HepG2 (cell line): ENCODE data around the gene TKFC. TPM values are rescaled to one million over a fixed set of nuclear protein-coding genes. Genes with fewer than 3 reads are reported as not detected.

ENCODE experiments used
- CHD4 ChIP-seq: fragments of 200-600 bp; sonication (generic); IDR thresholded peaks from 2 replicates; pipeline ENCODE4 v1.7.0; 2017; ENCODE audit warnings: mild to moderate bottlenecking, low read length, borderline replicate concordance
- FOXP1 ChIP-seq, 2 experiments: fragments of 450-650 bp in 1 of 2; IDR thresholded peaks; 2 replicates each; pipeline ENCODE4 v1.6.1; 2017 to 2018; ENCODE audit warnings: antibody characterized with exemption in 1 of 2
- KIAA2018 ChIP-seq: sonication (generic); formaldehyde crosslinking; IDR thresholded peaks from 2 replicates; pipeline ENCODE4 v1.5.0; 2020; ENCODE audit warnings: mild to moderate bottlenecking, missing genetic modification reagents, borderline replicate concordance
- MIER2 ChIP-seq: IDR thresholded peaks from 2 replicates; pipeline ENCODE4 v1.6.1; 2016; ENCODE audit warnings: missing biosample characterization, missing genetic modification reagents
- MNT ChIP-seq: fragments of 450-650 bp; IDR thresholded peaks from 2 replicates; pipeline ENCODE4 v1.6.1; 2016
- SMC3 ChIP-seq: IDR thresholded peaks from 2 replicates; pipeline ENCODE4 v1.6.1; 2011; ENCODE audit warnings: low read length, improper control_type of control experiment
- SYNCRIP ChIP-seq: fragments of 200-400 bp; formaldehyde crosslinking; IDR thresholded peaks from 2 replicates; pipeline ENCODE4 v1.6.1; 2018; ENCODE audit warnings: mild to moderate bottlenecking, low read depth, low read length; ENCODE audit not compliant: insufficient read depth
- ZNF564 ChIP-seq: sonication (generic); formaldehyde crosslinking; IDR thresholded peaks from 2 replicates; pipeline ENCODE4 v1.8.1; 2023; ENCODE audit warnings: mild to moderate bottlenecking, missing genetic modification reagents
- ZNF773 ChIP-seq: sonication (generic); formaldehyde crosslinking; IDR thresholded peaks from 2 replicates; pipeline ENCODE4 v1.4.0; 2020; ENCODE audit warnings: missing genetic modification reagents, borderline replicate concordance
- polyA plus RNA-seq, 8 experiments: library from polyadenylated mRNA; depleted of rRNA in 3 of 8; stranded (reverse) in 7 of 8; unstranded in 1 of 8; fragments of >200 nt; fragmentation: Illumina TruSeq in 4 of 8; extraction: Trizol in 4 of 8; gene quantifications; 2 replicates each; pipeline versions ENCODE4 v1.2.1 to v1.2.3, GENCODE V29; 2011 to 2016; ENCODE audit warnings: low read depth in 4 of 8, missing spikeins in 1 of 8, mixed read lengths in 1 of 8; ENCODE audit not compliant: insufficient read depth in 1 of 8
- total RNA-seq, 5 experiments: library from RNA; depleted of rRNA; stranded (reverse); fragments of >200 nt; fragmentation: Illumina TruSeq; extraction: Trizol; gene quantifications; 2 replicates each; pipeline ENCODE4 v1.2.3, GENCODE V29; 2016; ENCODE audit warnings: low read depth in 1 of 5
- TF ChIP-seq, protein P1 (sequence below): sonication (generic); formaldehyde crosslinking; IDR thresholded peaks from 2 replicates; pipeline ENCODE4 v1.4.0; 2020; ENCODE audit warnings: mild to moderate bottlenecking, missing genetic modification reagents
- TF ChIP-seq, protein P2 (sequence below), 2 experiments: sonication (generic) in 1 of 2; formaldehyde crosslinking in 1 of 2; IDR thresholded peaks; 2 replicates each; pipeline versions ENCODE4 v1.6.1 to v1.9.0; 2014 to 2022; ENCODE audit warnings: antibody characterized with exemption in 1 of 2, borderline replicate concordance in 1 of 2, inconsistent platforms in 1 of 2, low read depth in 1 of 2, missing genetic modification reagents in 1 of 2

The TKFC gene
- total and polyA plus RNA-seq, 2 of the 13 experiments (the other 11 are each of a cell fraction or from before 2014, with no cell fraction given) = 147 to 197 TPM

DNA sequence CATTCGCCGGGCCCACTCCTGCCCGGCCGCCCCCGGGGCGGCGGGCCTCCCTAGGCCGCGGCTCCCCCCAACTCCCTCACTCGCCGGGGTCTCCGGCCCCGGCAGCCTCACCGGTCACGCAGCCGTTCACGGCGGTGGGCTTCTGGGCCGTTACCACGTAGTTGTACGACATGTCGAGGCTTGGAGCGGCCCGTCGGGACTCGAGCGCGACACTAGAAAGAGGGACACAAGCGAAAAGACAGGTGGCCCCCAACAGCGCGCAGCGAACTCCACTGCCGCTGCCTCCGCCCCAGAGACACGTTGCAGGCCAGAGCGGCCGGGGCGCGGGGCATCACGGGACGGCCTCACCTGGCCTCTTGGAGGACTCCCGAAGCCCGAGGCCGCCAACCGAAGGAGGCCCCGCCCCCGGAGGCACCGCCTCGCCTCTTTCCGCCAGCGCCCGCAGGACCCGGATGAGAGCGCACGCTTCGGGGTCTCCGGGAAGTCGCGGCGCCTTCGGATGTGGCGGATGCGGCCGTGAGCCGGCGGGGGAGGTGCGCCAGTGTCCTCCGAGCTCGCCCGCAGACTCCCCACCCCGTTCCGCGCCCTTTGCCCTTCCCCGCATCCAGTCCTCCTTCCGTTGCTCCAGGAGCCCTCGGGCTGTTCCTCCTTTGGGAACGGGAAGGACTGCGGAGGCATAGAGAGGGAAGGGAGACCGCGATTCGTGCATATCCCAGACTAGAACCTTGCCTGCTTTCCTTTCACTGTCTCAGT lies at the start of gene TKFC, which contains the start of gene DDB1 (continued):
- TF ChIP-seq, protein P1, sequence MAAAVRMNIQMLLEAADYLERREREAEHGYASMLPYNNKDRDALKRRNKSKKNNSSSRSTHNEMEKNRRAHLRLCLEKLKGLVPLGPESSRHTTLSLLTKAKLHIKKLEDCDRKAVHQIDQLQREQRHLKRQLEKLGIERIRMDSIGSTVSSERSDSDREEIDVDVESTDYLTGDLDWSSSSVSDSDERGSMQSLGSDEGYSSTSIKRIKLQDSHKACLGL (CRISPR knock-in tag) = peak; percentile 86
- TF ChIP-seq MIER2 (CRISPR knock-in tag) (no peak), MNT (peak; percentile 36), ZNF773 (CRISPR knock-in tag) (no peak), SMC3 (no peak), FOXP1 (IDR thresholded peaks at IDR 0.05) (no peak), FOXP1 (CRISPR knock-in tag; IDR thresholded peaks at IDR 0.05) (no peak), SYNCRIP (no peak), ZNF564 (CRISPR knock-in tag) (0 out of 2 replicates have a peak, but pooled peaks have one; percentile 80), KIAA2018 (CRISPR knock-in tag) (no peak), CHD4 (no peak)
- TF ChIP-seq, protein P2, sequence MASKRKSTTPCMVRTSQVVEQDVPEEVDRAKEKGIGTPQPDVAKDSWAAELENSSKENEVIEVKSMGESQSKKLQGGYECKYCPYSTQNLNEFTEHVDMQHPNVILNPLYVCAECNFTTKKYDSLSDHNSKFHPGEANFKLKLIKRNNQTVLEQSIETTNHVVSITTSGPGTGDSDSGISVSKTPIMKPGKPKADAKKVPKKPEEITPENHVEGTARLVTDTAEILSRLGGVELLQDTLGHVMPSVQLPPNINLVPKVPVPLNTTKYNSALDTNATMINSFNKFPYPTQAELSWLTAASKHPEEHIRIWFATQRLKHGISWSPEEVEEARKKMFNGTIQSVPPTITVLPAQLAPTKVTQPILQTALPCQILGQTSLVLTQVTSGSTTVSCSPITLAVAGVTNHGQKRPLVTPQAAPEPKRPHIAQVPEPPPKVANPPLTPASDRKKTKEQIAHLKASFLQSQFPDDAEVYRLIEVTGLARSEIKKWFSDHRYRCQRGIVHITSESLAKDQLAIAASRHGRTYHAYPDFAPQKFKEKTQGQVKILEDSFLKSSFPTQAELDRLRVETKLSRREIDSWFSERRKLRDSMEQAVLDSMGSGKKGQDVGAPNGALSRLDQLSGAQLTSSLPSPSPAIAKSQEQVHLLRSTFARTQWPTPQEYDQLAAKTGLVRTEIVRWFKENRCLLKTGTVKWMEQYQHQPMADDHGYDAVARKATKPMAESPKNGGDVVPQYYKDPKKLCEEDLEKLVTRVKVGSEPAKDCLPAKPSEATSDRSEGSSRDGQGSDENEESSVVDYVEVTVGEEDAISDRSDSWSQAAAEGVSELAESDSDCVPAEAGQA (IDR thresholded peaks at IDR 0.05; ENCODE audit: low read depth) = peak; percentile 63; the same call in 1 of the 2 replicates
- TF ChIP-seq, protein P2 (CRISPR knock-in tag; IDR thresholded peaks at IDR 0.05; ENCODE audit: borderline replicate concordance) = 0 out of 2 replicates have a peak, but pooled peaks have one; percentile 54
